Endothelial cell (in vitro differentiated cells): ENCODE data around the gene ERI3. TPM values are rescaled to one million over a fixed set of nuclear protein-coding genes. Genes with fewer than 3 reads are reported as not detected.

ENCODE experiments used
- DNase-seq: peaks from one replicate; pipeline ENCODE4 v3.0.0; 2021; ENCODE audit warnings: low spot score
- H3K27ac Mint-ChIP-seq: one replicate; pipeline ENCODE4 v1.8.0; 2021; ENCODE audit warnings: mixed read lengths, inconsistent platforms; ENCODE audit not compliant: unreplicated experiment
- H3K27me3 Mint-ChIP-seq: one replicate; pipeline ENCODE4 v1.8.0; 2021; ENCODE audit warnings: mild to moderate bottlenecking, moderate library complexity, mixed read lengths, inconsistent platforms; ENCODE audit not compliant: unreplicated experiment
- H3K36me3 Mint-ChIP-seq: one replicate; pipeline ENCODE4 v1.8.0; 2021; ENCODE audit warnings: mild to moderate bottlenecking, low read depth, mixed read lengths, inconsistent platforms; ENCODE audit not compliant: unreplicated experiment
- H3K4me1 Mint-ChIP-seq: one replicate; pipeline ENCODE4 v1.8.0; 2021; ENCODE audit warnings: mild to moderate bottlenecking, mixed read lengths, inconsistent platforms; ENCODE audit not compliant: unreplicated experiment
- H3K4me3 Mint-ChIP-seq: one replicate; pipeline ENCODE4 v1.8.0; 2021; ENCODE audit warnings: mild to moderate bottlenecking, mixed read lengths, inconsistent platforms; ENCODE audit not compliant: unreplicated experiment
- H3K9me3 Mint-ChIP-seq: one replicate; pipeline ENCODE4 v1.8.0; 2021; ENCODE audit warnings: mixed read lengths, inconsistent platforms; ENCODE audit not compliant: unreplicated experiment
- long read RNA-seq: library from polyadenylated mRNA; unstranded; transcript quantifications from one replicate; pipeline ENCODE4 v2.0.0, GENCODE V29; 2020; ENCODE audit not compliant: unreplicated experiment
- total RNA-seq: library from RNA; stranded (reverse); fragmentation: NEBNext Ultra II Directional; extraction: Animal tissue kit (Norgen Biotek cat#: 25700); gene quantifications from one replicate; pipeline ENCODE4 v1.2.1, GENCODE V29; 2021; ENCODE audit not compliant: unreplicated experiment
- TF ChIP-seq, protein P1 (sequence below): fragments of 200-600 bp; sonication (generic); IDR thresholded peaks from one replicate; pipeline ENCODE4 v1.5.0; 2021; ENCODE audit warnings: antibody characterized with exemption; ENCODE audit not compliant: unreplicated experiment

ERI3 gene, protein sequence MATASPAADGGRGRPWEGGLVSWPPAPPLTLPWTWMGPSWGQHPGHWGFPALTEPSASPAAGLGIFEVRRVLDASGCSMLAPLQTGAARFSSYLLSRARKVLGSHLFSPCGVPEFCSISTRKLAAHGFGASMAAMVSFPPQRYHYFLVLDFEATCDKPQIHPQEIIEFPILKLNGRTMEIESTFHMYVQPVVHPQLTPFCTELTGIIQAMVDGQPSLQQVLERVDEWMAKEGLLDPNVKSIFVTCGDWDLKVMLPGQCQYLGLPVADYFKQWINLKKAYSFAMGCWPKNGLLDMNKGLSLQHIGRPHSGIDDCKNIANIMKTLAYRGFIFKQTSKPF
- total RNA-seq, result 42.6 TPM
- long read RNA-seq, transcript ERI3-201 (9 exons, 1,684 nt), result major isoform, 15 of 36 reads
- long read RNA-seq, partial matches to known transcripts, result 10 of 36 reads
- long read RNA-seq, other reads (novel, unspliced or antisense), result 11 of 36 reads

- H3K27me3 Mint-ChIP-seq, result peaks cover 6% of the 10 kb centered on the region
- no peaks in the 10 kb centered on the region for H3K36me3 Mint-ChIP-seq
- H3K4me3 Mint-ChIP-seq, result peak within 1 kb of the TSS; percentile 93
- H3K9me3 Mint-ChIP-seq, result no peaks in the 10 kb centered on the region
- H3K27ac Mint-ChIP-seq, result peak within 1 kb of the TSS; percentile 81
- DNase-seq, result peak; percentile 96
- H3K4me1 Mint-ChIP-seq, result peaks cover 21% of the 10 kb centered on the region
- TF ChIP-seq, protein P1, sequence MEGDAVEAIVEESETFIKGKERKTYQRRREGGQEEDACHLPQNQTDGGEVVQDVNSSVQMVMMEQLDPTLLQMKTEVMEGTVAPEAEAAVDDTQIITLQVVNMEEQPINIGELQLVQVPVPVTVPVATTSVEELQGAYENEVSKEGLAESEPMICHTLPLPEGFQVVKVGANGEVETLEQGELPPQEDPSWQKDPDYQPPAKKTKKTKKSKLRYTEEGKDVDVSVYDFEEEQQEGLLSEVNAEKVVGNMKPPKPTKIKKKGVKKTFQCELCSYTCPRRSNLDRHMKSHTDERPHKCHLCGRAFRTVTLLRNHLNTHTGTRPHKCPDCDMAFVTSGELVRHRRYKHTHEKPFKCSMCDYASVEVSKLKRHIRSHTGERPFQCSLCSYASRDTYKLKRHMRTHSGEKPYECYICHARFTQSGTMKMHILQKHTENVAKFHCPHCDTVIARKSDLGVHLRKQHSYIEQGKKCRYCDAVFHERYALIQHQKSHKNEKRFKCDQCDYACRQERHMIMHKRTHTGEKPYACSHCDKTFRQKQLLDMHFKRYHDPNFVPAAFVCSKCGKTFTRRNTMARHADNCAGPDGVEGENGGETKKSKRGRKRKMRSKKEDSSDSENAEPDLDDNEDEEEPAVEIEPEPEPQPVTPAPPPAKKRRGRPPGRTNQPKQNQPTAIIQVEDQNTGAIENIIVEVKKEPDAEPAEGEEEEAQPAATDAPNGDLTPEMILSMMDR, result no peak
Observed at GRCh38 chr1:44354840-44355581, at the start of gene ERI3. TSS of gene ERI3 (minus strand) at chr1:44355257. CDS start at chr1:44355026, 231 bp downstream.

DNA sequence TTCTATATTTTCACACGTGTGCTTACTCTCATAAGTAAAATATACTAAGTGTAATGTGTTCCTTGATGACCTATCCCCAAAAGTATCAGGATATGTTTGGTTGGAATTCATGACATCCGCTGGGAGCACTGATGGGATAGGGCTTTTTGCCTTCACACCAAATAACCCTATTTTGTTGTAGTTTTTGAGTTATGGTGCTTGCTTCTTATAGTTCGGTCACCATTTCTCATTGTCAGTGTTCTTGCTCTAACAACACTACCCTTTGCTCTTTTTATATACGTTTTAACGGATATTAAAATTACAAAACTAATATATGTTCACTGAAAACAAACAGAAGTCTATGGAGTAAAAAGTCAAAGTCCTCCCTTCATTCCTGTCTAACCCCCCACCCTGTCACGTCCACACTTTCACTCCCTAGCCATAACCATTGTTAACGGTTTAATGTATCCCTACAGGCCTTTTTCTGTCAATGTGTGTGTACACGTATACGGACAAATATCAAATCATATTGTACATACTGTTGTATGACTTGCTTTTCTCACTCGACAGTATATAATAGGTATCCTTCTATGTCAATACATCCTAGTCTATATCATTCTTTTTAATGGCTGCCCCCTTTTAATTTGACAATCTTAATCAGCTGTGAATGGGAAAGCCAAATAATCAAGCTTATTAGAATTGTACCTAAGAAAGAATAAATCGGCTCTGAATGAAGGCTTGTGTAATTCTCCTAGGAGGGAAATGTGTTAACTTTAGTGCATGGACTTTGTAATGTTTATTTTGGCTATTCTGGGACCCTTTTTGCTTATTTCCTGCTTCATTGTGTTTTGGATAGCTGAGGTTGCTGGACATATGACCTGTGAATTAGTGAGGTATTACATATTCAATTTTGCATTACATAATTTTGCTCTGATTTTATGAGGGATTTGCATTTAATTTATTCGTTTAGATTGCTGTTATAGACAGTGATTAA, 46.5 kb upstream of the ERI3 start:
- H3K4me1 Mint-ChIP-seq, result peaks cover 21% of the 10 kb centered on the region
- no peak for DNase-seq
- TF ChIP-seq, protein P1, result no peak
- H3K4me3 Mint-ChIP-seq, result no peak overlapping the region
- no peaks in the 10 kb centered on the region for H3K27me3 Mint-ChIP-seq
- H3K36me3 Mint-ChIP-seq, result no peaks in the 10 kb centered on the region
- H3K27ac Mint-ChIP-seq, result no peak overlapping the region
- H3K9me3 Mint-ChIP-seq, result no peaks in the 10 kb centered on the region

- Mint-ChIP-seq H3K36me3 (no peaks in the 10 kb centered on the region), H3K27me3 (no peaks in the 10 kb centered on the region), H3K27ac (no peak overlapping the region), H3K4me1 (no peaks in the 10 kb centered on the region), H3K9me3 (no peaks in the 10 kb centered on the region), H3K4me3 (no peak overlapping the region)
- TF ChIP-seq, protein P1, result no peak
- no peak for DNase-seq
Observed at GRCh38 chr1:44390277-44390676, 35.2 kb upstream of the ERI3 start.

GRCh38 chr1:44389437-44389836, 34.4 kb upstream of the ERI3 start:
- no peaks in the 10 kb centered on the region for H3K9me3 Mint-ChIP-seq

More at GRCh38 chr1:44389437-44389836, 34.4 kb upstream of the ERI3 start:
- H3K36me3 Mint-ChIP-seq, result no peaks in the 10 kb centered on the region
- no peak overlapping the region for H3K4me3 Mint-ChIP-seq
- no peaks in the 10 kb centered on the region for H3K27me3 Mint-ChIP-seq
- no peaks in the 10 kb centered on the region for H3K4me1 Mint-ChIP-seq
- TF ChIP-seq, protein P1, result no peak
- H3K27ac Mint-ChIP-seq, result no peak overlapping the region
- no peak for DNase-seq
